ENCODE measurements around the gene ATP9B. TPM values are rescaled to one million over a fixed set of nuclear protein-coding genes. Genes with fewer than 3 reads are reported as not detected.
"Not testable (repeated sequence)": the region's sequence is repeated elsewhere in the genome, so short reads cannot be mapped to it uniquely, and the experiment has no call there.

ATP9B gene
- total RNA-seq, 1 donor from 2014 or later, result 33.2 TPM

DNA sequence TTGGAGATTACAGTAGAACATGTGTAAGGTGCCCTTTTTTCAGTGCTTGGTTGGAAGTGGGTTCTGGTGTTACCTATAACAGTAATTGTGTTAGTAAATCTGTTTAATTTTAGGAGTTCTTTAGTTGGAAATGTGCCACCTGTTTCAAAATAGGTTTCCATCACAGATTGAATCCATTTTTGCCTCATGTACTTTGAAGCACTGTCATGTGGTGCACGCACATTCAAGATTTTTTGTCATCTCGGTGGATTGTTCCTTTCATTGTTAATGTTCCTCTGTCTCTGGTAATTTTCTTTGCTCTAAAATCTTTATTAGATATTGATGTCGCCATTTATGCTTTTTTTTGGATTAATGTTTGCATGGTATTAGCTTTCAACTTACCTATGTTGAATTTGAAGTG, 1.3 kb downstream of the ATP9B start:
- Mint-ChIP-seq H3K4me1 (peaks cover 9% of the 10 kb centered on the region), H3K27me3 (ENCODE audit: insufficient read depth, low read depth) (peaks cover 5% of the 10 kb centered on the region), H3K36me3 (peaks cover 19% of the 10 kb centered on the region), H3K9me3 (peaks cover 47% of the 10 kb centered on the region), H3K4me3 (peak overlapping the region; percentile 93), H3K27ac (no peak overlapping the region)
- no peaks in the 10 kb centered on the region for H3K36me3 ChIP-seq
- no peak for TF ChIP-seq EZH2 (IDR thresholded peaks at IDR 0.05)
- TF ChIP-seq, protein P1, sequence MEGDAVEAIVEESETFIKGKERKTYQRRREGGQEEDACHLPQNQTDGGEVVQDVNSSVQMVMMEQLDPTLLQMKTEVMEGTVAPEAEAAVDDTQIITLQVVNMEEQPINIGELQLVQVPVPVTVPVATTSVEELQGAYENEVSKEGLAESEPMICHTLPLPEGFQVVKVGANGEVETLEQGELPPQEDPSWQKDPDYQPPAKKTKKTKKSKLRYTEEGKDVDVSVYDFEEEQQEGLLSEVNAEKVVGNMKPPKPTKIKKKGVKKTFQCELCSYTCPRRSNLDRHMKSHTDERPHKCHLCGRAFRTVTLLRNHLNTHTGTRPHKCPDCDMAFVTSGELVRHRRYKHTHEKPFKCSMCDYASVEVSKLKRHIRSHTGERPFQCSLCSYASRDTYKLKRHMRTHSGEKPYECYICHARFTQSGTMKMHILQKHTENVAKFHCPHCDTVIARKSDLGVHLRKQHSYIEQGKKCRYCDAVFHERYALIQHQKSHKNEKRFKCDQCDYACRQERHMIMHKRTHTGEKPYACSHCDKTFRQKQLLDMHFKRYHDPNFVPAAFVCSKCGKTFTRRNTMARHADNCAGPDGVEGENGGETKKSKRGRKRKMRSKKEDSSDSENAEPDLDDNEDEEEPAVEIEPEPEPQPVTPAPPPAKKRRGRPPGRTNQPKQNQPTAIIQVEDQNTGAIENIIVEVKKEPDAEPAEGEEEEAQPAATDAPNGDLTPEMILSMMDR (IDR thresholded peaks at IDR 0.05), result no peak
- peaks cover 57% of the 10 kb centered on the region for H3K79me2 ChIP-seq (ENCODE audit: low read depth)
- H3K4me2 ChIP-seq, result peak overlapping the region; percentile 78
- no peak overlapping the region for H3K27ac ChIP-seq
- no peaks in the 10 kb centered on the region for H4K20me1 ChIP-seq (ENCODE audit: low read depth)
- peak overlapping the region; percentile 91 for H3K9ac ChIP-seq
- H3K27me3 ChIP-seq, result peaks cover 7% of the 10 kb centered on the region
- peak overlapping the region; percentile 88 for H3K4me3 ChIP-seq
- no peak for DNase-seq (ENCODE audit: low spot score)
- H3K4me1 ChIP-seq, result peaks cover 7% of the 10 kb centered on the region
- H2AFZ ChIP-seq (replicated peaks), result no peak overlapping the region
- peaks cover 7% of the 10 kb centered on the region for H3K9me3 ChIP-seq (ENCODE audit: low read depth)
- peaks cover 8% of the 10 kb centered on the region for H3F3A ChIP-seq (ENCODE audit: low read depth)

DNA sequence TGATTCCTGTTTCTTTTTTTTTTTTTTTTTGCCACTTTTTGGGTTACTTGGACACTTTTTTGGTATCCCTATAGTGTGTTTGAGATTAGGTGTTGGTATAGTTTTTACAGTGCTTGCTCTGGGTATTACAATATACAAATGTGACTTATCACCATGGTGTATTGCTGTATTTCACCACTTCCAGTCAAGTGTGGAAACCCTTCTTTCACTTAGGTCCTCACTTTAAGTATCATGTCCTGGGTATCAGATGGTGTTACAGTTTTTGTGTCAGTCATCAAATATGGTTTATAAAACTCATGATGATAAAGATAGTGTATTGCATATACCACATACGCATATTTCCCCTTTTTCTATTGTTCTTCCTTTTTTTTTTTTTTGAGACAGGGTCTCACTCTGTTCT, 1.8 kb downstream of the ATP9B start:
- Histone ChIP-seq H3K4me3 (peak overlapping the region; percentile 88), H3K27me3 (peaks cover 7% of the 10 kb centered on the region), H4K20me1 (ENCODE audit: low read depth) (no peaks in the 10 kb centered on the region), H3K79me2 (ENCODE audit: low read depth) (peaks cover 63% of the 10 kb centered on the region), H3K4me2 (peak overlapping the region; percentile 78), H3F3A (ENCODE audit: low read depth) (peaks cover 8% of the 10 kb centered on the region), H3K4me1 (peaks cover 7% of the 10 kb centered on the region), H2AFZ (replicated peaks) (no peak overlapping the region), H3K9ac (no peak overlapping the region), H3K27ac (no peak overlapping the region), H3K36me3 (no peaks in the 10 kb centered on the region), H3K9me3 (ENCODE audit: low read depth) (peaks cover 7% of the 10 kb centered on the region)
- DNase-seq (ENCODE audit: low spot score), result no peak
- H3K27ac Mint-ChIP-seq, result no peak overlapping the region
- TF ChIP-seq EZH2 (IDR thresholded peaks at IDR 0.05) (no peak), EZH2phosphoT487 (IDR thresholded peaks at IDR 0.05) (no peak)
- TF ChIP-seq, protein P1 (IDR thresholded peaks at IDR 0.05), result no peak
- H3K9me3 Mint-ChIP-seq, result peaks cover 51% of the 10 kb centered on the region
- H3K36me3 Mint-ChIP-seq, result peaks cover 22% of the 10 kb centered on the region
- peaks cover 5% of the 10 kb centered on the region for H3K27me3 Mint-ChIP-seq (ENCODE audit: insufficient read depth, low read depth)
- H3K4me1 Mint-ChIP-seq, result peaks cover 9% of the 10 kb centered on the region
- H3K4me3 Mint-ChIP-seq, result peak overlapping the region; percentile 93

DNA sequence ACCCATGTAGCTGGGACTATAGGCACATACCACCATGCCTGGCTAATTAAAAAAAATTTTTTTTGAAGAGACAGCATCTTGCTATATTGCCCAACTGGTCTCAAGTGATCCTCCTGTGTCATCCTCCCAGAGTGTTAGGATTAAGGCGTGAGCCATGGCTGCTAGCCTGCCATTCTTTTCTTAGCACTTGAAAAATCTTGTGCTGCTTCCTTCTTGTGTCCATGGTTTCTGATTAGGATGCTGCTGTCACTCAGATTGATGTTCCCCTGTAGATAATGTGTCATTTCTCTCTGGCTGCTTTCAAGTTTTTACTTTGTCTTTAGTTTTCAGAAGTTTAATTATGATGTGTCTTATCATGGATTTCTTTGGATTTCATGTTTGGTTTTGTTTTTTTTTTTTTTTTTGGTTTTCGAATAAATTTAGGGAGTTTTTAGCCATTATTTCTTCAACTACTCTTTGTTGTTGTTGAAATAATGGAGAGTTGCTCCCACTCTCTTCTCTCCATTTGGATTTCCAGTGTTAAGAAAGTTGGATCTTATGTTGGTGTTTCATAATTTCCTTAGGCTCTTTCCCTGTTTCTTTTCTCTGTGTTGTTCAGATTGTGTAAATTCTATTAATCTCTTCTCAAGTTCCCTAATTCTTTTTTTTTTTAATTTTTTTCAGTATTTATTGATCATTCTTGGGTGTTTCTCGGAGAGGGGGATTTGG, 2.5 kb downstream of the ATP9B start:
- Histone ChIP-seq H3K27me3 (peaks cover 7% of the 10 kb centered on the region), H3K79me2 (ENCODE audit: low read depth) (peaks cover 69% of the 10 kb centered on the region), H4K20me1 (ENCODE audit: low read depth) (peaks cover 5% of the 10 kb centered on the region), H2AFZ (replicated peaks) (no peak overlapping the region), H3K9ac (no peak overlapping the region), H3K36me3 (no peaks in the 10 kb centered on the region), H3K4me3 (no peak overlapping the region), H3K27ac (no peak overlapping the region), H3K4me2 (no peak overlapping the region), H3K4me1 (peaks cover 7% of the 10 kb centered on the region), H3F3A (ENCODE audit: low read depth) (peaks cover 8% of the 10 kb centered on the region), H3K9me3 (ENCODE audit: low read depth) (peaks cover 7% of the 10 kb centered on the region)
- Mint-ChIP-seq H3K36me3 (peaks cover 25% of the 10 kb centered on the region), H3K27ac (no peak overlapping the region), H3K4me1 (peaks cover 9% of the 10 kb centered on the region), H3K27me3 (ENCODE audit: insufficient read depth, low read depth) (peaks cover 2% of the 10 kb centered on the region), H3K4me3 (peak overlapping the region; percentile 47), H3K9me3 (peaks cover 53% of the 10 kb centered on the region)
- DNase-seq (ENCODE audit: low spot score), result no peak
- no peak for TF ChIP-seq EZH2 (IDR thresholded peaks at IDR 0.05)
- TF ChIP-seq EZH2phosphoT487 (IDR thresholded peaks at IDR 0.05), result no peak
- TF ChIP-seq, protein P1 (IDR thresholded peaks at IDR 0.05), result no peak

DNA sequence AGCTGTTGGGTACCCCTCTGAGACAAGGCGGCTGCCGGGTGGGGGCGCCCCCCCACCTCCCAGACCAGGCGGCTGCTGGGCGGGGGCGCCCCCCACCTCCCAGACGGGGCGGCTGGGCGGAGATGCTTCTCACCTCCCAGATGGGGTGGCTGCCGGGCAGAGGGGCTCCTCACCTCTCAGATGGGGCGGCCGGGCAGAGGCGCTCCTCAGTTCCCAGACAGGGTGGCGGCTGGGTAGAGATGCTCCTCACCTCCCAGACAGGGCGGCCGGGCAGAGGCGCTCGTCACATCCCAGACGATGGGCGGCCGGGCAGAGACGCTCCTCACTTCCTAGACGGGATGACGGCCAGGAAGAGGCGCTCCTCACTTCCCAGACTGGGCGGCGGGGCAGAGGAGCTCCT, 3.5 kb downstream of the ATP9B start:
- not testable (repeated sequence) for H3K27ac ChIP-seq; H2AFZ ChIP-seq (replicated peaks); H4K20me1 ChIP-seq (ENCODE audit: low read depth); H3F3A ChIP-seq (ENCODE audit: low read depth); H3K4me2 ChIP-seq; DNase-seq (ENCODE audit: low spot score); H3K27ac Mint-ChIP-seq; H3K4me3 Mint-ChIP-seq; H3K4me3 ChIP-seq; H3K9ac ChIP-seq; H3K27me3 Mint-ChIP-seq (ENCODE audit: insufficient read depth, low read depth); H3K36me3 ChIP-seq; H3K9me3 ChIP-seq (ENCODE audit: low read depth); H3K4me1 Mint-ChIP-seq; H3K27me3 ChIP-seq
- H3K36me3 Mint-ChIP-seq, result peaks cover 34% of the 10 kb centered on the region
- H3K9me3 Mint-ChIP-seq, result peaks cover 61% of the 10 kb centered on the region
- peaks cover 16% of the 10 kb centered on the region for H3K4me1 ChIP-seq
- peaks cover 79% of the 10 kb centered on the region for H3K79me2 ChIP-seq (ENCODE audit: low read depth)
